K562 (cell line): ENCODE measurements around the gene DPH7. TPM values are rescaled to one million over a fixed set of nuclear protein-coding genes. Genes with fewer than 3 reads are reported as not detected.

Source experiments
- CTBP1 ChIP-seq: fragments of 450-650 bp; IDR thresholded peaks from 2 replicates; pipeline ENCODE4 v1.6.1; 2016; ENCODE audit warnings: borderline replicate concordance
- ELF2 ChIP-seq: fragments of 250-450 bp; sonication (Bioruptor Pico); IDR thresholded peaks from 2 replicates; pipeline ENCODE4 v1.5.0; 2021; ENCODE audit warnings: mild to moderate bottlenecking
- FIP1L1 ChIP-seq: fragments of 200-400 bp; formaldehyde crosslinking; IDR thresholded peaks from 2 replicates; pipeline ENCODE4 v1.6.1; 2018; ENCODE audit warnings: mild to moderate bottlenecking, low read depth, low read length; ENCODE audit not compliant: poor library complexity, severe bottlenecking
- GMEB1 ChIP-seq: fragments of 250-450 bp; sonication (Bioruptor Pico); IDR thresholded peaks from 2 replicates; pipeline ENCODE4 v1.4.0; 2020; ENCODE audit warnings: mild to moderate bottlenecking
- NONO ChIP-seq, 2 experiments: fragments of 200-400 bp in 1 of 2; fragments of 450-650 bp in 1 of 2; formaldehyde crosslinking in 1 of 2; IDR thresholded peaks; 2 replicates each; pipeline ENCODE4 v1.6.1; 2017; ENCODE audit warnings: low read depth in 2 of 2, mild to moderate bottlenecking in 2 of 2, moderate library complexity in 2 of 2, low read length in 1 of 2
- PBX2 ChIP-seq, 2 experiments: IDR thresholded peaks in 1 of 2; conservative IDR thresholded peaks in 1 of 2; 2 replicates each; pipeline ENCODE4 v1.6.1; 2016; ENCODE audit warnings: low read depth in 2 of 2, mild to moderate bottlenecking in 1 of 2, missing compliant biosample characterization in 1 of 2, missing genetic modification characterization in 1 of 2, moderate library complexity in 1 of 2
- POLR2G ChIP-seq: fragments of 200-400 bp; formaldehyde crosslinking; IDR thresholded peaks from 2 replicates; pipeline ENCODE4 v1.6.1; 2017; ENCODE audit warnings: low read depth, mild to moderate bottlenecking, antibody characterized with exemption, low read length, moderate library complexity
- POU5F1 ChIP-seq: fragments of 150-350 bp; IDR thresholded peaks from 2 replicates; pipeline ENCODE4 v1.6.1; 2014; ENCODE audit warnings: borderline replicate concordance, low read length, low read depth, mild to moderate bottlenecking; ENCODE audit not compliant: partially characterized antibody
- SMARCC2 ChIP-seq: fragments of 450-650 bp; IDR thresholded peaks from 2 replicates; pipeline ENCODE4 v1.6.1; 2017; ENCODE audit warnings: antibody characterized with exemption, moderate library complexity, mild to moderate bottlenecking, low read depth
- SREBF2 ChIP-seq: sonication (generic); formaldehyde crosslinking; IDR thresholded peaks from 2 replicates; pipeline ENCODE4 v1.4.0; 2020; ENCODE audit warnings: mild to moderate bottlenecking, missing genetic modification reagents
- THAP12 ChIP-seq: fragments of 250-450 bp; sonication (Bioruptor Pico); IDR thresholded peaks from 2 replicates; pipeline ENCODE4 v1.9.0; 2021; ENCODE audit warnings: mild to moderate bottlenecking, inconsistent platforms
- ZNF134 ChIP-seq: fragments of 250-450 bp; sonication (Bioruptor Pico); conservative IDR thresholded peaks from 2 replicates; pipeline ENCODE4 v1.4.0; 2020
- ZNF592 ChIP-seq: fragments of 450-650 bp; IDR thresholded peaks from 2 replicates; pipeline ENCODE4 v1.6.1; 2017; ENCODE audit warnings: antibody characterized with exemption, mild to moderate bottlenecking
- ZNF644 ChIP-seq: fragments of 200-800 bp; sonication (Bioruptor generic); IDR thresholded peaks from 2 replicates; pipeline ENCODE4 v1.6.1; 2016; ENCODE audit warnings: low read depth, missing genetic modification characterization, missing compliant biosample characterization
- polyA plus RNA-seq, 8 experiments: library from polyadenylated mRNA; depleted of rRNA in 4 of 8; stranded (reverse) in 5 of 8; unstranded in 3 of 8; fragments of >200 nt; fragmentation: Nextera tagmentation in 2 of 8; fragmentation: Illumina TruSeq in 1 of 8; extraction: Ambion mirVana in 2 of 8; extraction: Trizol in 1 of 8; gene quantifications; 2 replicates each; pipeline versions ENCODE4 v1.2.1 to v1.2.3, GENCODE V29; 2011 to 2014; ENCODE audit warnings: inconsistent platforms in 1 of 8, missing spikeins in 1 of 8
- total RNA-seq, 7 experiments: library from RNA; depleted of rRNA in 6 of 7; stranded (reverse); fragments of >200 nt in 6 of 7; fragmentation: Illumina TruSeq in 2 of 7; extraction: Trizol in 2 of 7; gene quantifications; 2 replicates each; pipeline versions ENCODE4 v1.2.1 to v1.2.3, GENCODE V29; 2011 to 2021; ENCODE audit warnings: low replicate concordance in 1 of 7

DPH7 gene
- total and polyA plus RNA-seq, 9 of the 15 experiments (the other 6 are each of a cell fraction or from before 2014, with no cell fraction given): 13.9 to 68.6 (median 41.3) TPM

GRCh38 chr9:137552022-137552768, 26.5 kb downstream of the DPH7 start (continued):
- TF ChIP-seq ZNF644 (no peak), POU5F1 (no peak), POLR2G (peak; percentile 42; the same call in 1 of the 2 replicates), ZNF134 (CRISPR knock-in tag) (0 out of 2 replicates have a peak, but pooled peaks have one; percentile 43), PBX2 (CRISPR knock-in tag; IDR thresholded peaks at IDR 0.05; ENCODE audit: low read depth) (no peak), PBX2 (tag; conservative IDR thresholded peaks at IDR 0.05; ENCODE audit: low read depth) (no peak), SMARCC2 (no peak), ELF2 (CRISPR knock-in tag) (0 out of 2 replicates have a peak, but pooled peaks have one; percentile 58), ZNF592 (peak; percentile 40; the same call in 1 of the 2 replicates), NONO (IDR thresholded peaks at IDR 0.05; ENCODE audit: low read depth in 2 of 2, low read length in 1 of 2) (peak in 1 of 2 experiments; percentile 66; a peak in 2 of 4 replicates), GMEB1 (no peak), THAP12 (CRISPR knock-in tag) (peak; percentile 2; the same call in 1 of the 2 replicates), SREBF2 (CRISPR knock-in tag) (no peak), FIP1L1 (peak; percentile 65), CTBP1 (0 out of 2 replicates have a peak, but pooled peaks have one; percentile 14)
